ENCODE measurements around the gene RARG. TPM values are rescaled to one million over a fixed set of nuclear protein-coding genes. Genes with fewer than 3 reads are reported as not detected.

The RARG gene
- polyA plus RNA-seq, 1 donor (not counting 4 experiments of a cell fraction or from before 2014, with no cell fraction given): 26.4 TPM

DNA sequence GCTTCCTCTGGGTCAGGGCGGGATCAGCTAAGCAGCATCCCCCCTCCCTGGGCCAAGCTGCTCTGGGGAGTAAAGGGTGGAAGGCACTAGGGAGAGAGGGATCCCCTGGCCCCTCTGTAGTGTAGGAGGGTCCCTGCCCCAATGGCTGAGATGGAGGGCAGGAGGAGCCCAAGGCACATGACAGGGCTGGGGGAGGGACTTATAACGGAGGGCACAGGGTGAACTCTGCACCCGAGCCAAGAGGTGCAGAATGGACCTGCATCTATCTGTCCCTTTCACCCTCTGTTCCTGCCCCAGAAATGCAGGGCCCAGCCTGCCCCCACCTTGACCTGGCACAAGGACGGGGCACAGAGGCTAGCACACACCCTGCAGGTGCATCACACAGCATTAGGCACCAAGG is 21.2 kb downstream of the RARG start:
- Histone ChIP-seq H3K27ac (ENCODE audit: control insufficient read depth, insufficient read depth, low read length) (no peak overlapping the region), H3K4me3 (ENCODE audit: control insufficient read depth in 2 of 3, extremely low read depth in 1 of 3, insufficient read depth in 2 of 3, low read depth in 1 of 3, low read length in 3 of 3) (no peak overlapping the region), H3K36me3 (ENCODE audit: control insufficient read depth in 2 of 2, extremely low read depth in 1 of 2, insufficient read depth in 2 of 2, low read length in 2 of 2) (peaks cover 41 to 56% of the 10 kb centered on the region in 2 experiments), H3K9ac (ENCODE audit: control insufficient read depth, extremely low read depth, insufficient read depth, low read length) (no peak overlapping the region), H3K4me1 (ENCODE audit: control insufficient read depth, extremely low read depth, insufficient read depth, low read length) (peaks cover 5% of the 10 kb centered on the region), H3K9me1 (ENCODE audit: control insufficient read depth, extremely low read depth, insufficient read depth, low read length) (no peaks in the 10 kb centered on the region), H4K20me1 (ENCODE audit: control insufficient read depth, extremely low read depth, insufficient read depth, low read length) (no peaks in the 10 kb centered on the region), H3K4me2 (ENCODE audit: control insufficient read depth, extremely low read depth, insufficient read depth, low read depth, low read length) (no peak overlapping the region), H3K79me2 (ENCODE audit: control insufficient read depth, insufficient read depth, low read length) (no peaks in the 10 kb centered on the region), H2AFZ (ENCODE audit: control insufficient read depth, low read length) (no peak overlapping the region), H3K9me3 (ENCODE audit: control insufficient read depth, low read depth, low read length) (no peaks in the 10 kb centered on the region), H3K27me3 (ENCODE audit: control insufficient read depth, extremely low read depth, insufficient read depth, low read length) (no peaks in the 10 kb centered on the region)
- DNase-seq (ENCODE audit: low read depth, low spot score) (no peak), FAIRE-seq (no peak)
- dilution Hi-C loops (cut with MboI; ENCODE audit: extremely low pct_ligation_motif_present, low sequenced_read_pairs): no loop called here
- TF ChIP-seq, protein P1, sequence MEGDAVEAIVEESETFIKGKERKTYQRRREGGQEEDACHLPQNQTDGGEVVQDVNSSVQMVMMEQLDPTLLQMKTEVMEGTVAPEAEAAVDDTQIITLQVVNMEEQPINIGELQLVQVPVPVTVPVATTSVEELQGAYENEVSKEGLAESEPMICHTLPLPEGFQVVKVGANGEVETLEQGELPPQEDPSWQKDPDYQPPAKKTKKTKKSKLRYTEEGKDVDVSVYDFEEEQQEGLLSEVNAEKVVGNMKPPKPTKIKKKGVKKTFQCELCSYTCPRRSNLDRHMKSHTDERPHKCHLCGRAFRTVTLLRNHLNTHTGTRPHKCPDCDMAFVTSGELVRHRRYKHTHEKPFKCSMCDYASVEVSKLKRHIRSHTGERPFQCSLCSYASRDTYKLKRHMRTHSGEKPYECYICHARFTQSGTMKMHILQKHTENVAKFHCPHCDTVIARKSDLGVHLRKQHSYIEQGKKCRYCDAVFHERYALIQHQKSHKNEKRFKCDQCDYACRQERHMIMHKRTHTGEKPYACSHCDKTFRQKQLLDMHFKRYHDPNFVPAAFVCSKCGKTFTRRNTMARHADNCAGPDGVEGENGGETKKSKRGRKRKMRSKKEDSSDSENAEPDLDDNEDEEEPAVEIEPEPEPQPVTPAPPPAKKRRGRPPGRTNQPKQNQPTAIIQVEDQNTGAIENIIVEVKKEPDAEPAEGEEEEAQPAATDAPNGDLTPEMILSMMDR (optimal IDR thresholded peaks at IDR 0.05 in 1 of 3, IDR thresholded peaks at IDR 0.05 in 1 of 3, conservative IDR thresholded peaks at IDR 0.05 in 1 of 3; ENCODE audit: extremely low read depth in 1 of 3, insufficient read depth in 2 of 3, low read length in 3 of 3): no peak
- no peak for TF ChIP-seq EZH2 (IDR thresholded peaks at IDR 0.05; ENCODE audit: low read length)

DNA sequence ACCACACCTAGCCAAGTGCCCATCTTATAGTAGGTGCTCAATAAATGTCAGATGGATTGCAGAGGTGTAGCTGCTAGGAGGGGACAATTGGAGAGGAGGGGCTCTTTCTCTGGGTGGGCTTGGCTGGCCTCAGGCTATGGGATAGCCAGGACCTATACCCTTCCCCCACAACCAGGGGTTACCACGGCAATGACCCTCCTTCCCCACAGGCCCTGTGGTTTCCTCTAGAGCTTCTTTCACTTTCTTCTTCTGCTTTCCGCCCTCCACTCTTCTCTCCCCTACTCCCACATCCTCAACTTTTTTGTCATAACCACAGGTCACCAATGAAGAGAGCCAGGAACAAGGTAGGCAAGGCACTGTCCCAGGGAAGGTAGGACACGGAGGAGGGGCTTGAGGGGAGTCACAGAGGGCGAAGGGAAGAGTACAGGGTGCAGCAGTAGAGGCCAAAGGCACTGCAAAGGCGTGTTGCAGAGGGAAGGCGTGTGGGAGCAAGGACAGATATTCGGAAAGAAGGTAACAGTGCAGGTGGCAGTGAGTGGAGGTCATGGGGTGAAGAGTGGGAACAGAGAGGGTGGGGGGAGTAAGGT is 23.0 kb downstream of the RARG start:
- FAIRE-seq (no peak), DNase-seq (ENCODE audit: low read depth, low spot score) (no peak)
- Histone ChIP-seq H3K36me3 (ENCODE audit: control insufficient read depth in 2 of 2, extremely low read depth in 1 of 2, insufficient read depth in 2 of 2, low read length in 2 of 2) (peaks cover 32 to 39% of the 10 kb centered on the region in 2 experiments), H3K4me1 (ENCODE audit: control insufficient read depth, extremely low read depth, insufficient read depth, low read length) (peaks cover 8% of the 10 kb centered on the region), H4K20me1 (ENCODE audit: control insufficient read depth, extremely low read depth, insufficient read depth, low read length) (no peaks in the 10 kb centered on the region), H2AFZ (ENCODE audit: control insufficient read depth, low read length) (no peak overlapping the region), H3K9me1 (ENCODE audit: control insufficient read depth, extremely low read depth, insufficient read depth, low read length) (no peaks in the 10 kb centered on the region), H3K27ac (ENCODE audit: control insufficient read depth, insufficient read depth, low read length) (no peak overlapping the region), H3K4me3 (ENCODE audit: control insufficient read depth in 2 of 3, extremely low read depth in 1 of 3, insufficient read depth in 2 of 3, low read depth in 1 of 3, low read length in 3 of 3) (no peak overlapping the region), H3K9ac (ENCODE audit: control insufficient read depth, extremely low read depth, insufficient read depth, low read length) (no peak overlapping the region), H3K79me2 (ENCODE audit: control insufficient read depth, insufficient read depth, low read length) (no peaks in the 10 kb centered on the region), H3K9me3 (ENCODE audit: control insufficient read depth, low read depth, low read length) (no peaks in the 10 kb centered on the region), H3K27me3 (ENCODE audit: control insufficient read depth, extremely low read depth, insufficient read depth, low read length) (no peaks in the 10 kb centered on the region), H3K4me2 (ENCODE audit: control insufficient read depth, extremely low read depth, insufficient read depth, low read depth, low read length) (no peak overlapping the region)
- dilution Hi-C loops (cut with MboI; ENCODE audit: extremely low pct_ligation_motif_present, low sequenced_read_pairs): no loop called here
- TF ChIP-seq, protein P1 (optimal IDR thresholded peaks at IDR 0.05 in 1 of 3, IDR thresholded peaks at IDR 0.05 in 1 of 3, conservative IDR thresholded peaks at IDR 0.05 in 1 of 3; ENCODE audit: extremely low read depth in 1 of 3, insufficient read depth in 2 of 3, low read length in 3 of 3): no peak
- TF ChIP-seq EZH2 (IDR thresholded peaks at IDR 0.05; ENCODE audit: low read length): no peak
